ENCODE data around the gene LRRTM2.
"Not testable (repeated sequence)": the region's sequence is repeated elsewhere in the genome, so short reads cannot be mapped to it uniquely, and the experiment has no call there.

The LRRTM2 gene

DNA sequence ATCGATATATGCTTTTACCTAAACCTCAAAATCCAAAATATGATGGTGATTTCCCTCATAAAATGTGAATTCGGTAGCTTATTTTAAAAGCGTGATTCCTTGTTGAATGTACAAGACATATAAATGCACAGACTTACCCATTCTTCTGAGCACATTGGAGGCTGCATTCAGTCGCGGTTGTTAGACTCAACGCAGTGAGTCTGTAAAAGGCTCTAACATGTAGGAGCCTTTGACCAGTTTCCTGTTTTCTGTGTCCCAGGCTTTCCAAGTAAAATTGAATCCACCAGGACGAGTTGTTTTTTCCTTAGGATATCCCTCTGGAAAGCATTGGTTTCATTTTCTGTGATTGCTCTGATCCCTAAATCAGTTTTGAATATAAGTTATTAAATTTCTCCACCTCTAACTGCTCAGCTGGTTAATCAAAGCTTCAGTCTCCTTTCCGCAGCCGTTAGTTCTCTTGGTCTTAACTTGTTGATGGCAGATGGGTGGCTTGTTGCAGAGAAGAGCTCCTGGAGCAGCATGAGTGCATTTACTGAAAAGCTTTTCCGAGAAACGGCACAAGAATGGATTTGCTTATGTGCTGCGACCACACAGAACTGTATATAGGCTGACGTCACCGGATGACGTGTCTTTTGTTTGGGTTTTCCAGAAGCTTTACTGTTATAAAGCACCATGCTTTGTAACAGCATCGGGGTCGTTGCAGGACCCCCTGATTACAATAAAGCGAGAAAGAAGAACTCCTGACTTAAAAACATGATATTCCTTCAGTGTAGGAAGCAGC lies at the start of gene LRRTM2:
LRRTM2 (minus strand) TSS at position 565 of the 781 bp plus-strand sequence; CDS start at position 141, 424 bp downstream.
- DNase-seq (ENCODE audit: low read depth), result no peak

- no peak for DNase-seq (ENCODE audit: low read depth)
Measured at GRCh38 chr5:138922494-138922893, 47.4 kb upstream of the LRRTM2 start.

DNA sequence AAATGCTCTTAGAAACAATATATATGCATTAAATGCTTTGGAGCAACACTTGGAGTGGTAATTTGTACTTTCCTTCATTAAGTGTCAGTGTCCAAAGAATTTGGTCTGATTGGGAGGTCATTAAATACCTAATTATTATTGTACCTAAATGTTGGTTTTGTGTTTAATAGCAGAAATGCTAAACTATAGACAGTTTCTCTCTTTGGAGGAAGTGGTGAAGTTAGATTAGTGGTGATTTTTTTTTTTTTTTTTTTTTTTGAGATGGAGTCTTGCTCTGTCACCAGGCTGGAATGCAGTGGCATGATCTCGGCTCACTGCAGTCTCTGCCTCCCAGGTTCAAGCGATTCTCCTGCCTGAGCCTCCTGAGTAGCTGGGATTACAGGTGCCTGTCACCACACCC lies 46.2 kb upstream of the LRRTM2 start:
- DNase-seq (ENCODE audit: low read depth), result not testable (repeated sequence)

DNA sequence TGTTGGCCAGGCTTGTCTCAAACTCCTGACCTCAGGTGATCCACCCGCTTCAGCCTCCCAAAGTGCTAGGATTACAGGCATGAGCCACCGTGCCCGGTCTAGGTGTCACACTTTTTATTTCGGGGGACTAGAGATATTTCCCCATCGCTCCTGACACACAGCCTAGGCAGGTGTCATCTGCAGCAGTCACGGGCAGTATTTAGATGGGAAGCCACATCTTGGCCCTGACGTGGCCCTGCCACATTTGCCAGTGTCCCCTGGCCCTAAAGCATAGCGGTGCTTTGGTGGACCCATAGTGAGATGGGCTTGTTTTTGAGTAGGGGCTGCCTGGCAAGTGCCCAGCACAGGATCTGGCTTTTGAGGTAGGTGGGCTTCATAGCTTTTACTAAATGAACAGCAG lies 45.0 kb upstream of the LRRTM2 start:
- no peak for DNase-seq (ENCODE audit: low read depth)

DNA sequence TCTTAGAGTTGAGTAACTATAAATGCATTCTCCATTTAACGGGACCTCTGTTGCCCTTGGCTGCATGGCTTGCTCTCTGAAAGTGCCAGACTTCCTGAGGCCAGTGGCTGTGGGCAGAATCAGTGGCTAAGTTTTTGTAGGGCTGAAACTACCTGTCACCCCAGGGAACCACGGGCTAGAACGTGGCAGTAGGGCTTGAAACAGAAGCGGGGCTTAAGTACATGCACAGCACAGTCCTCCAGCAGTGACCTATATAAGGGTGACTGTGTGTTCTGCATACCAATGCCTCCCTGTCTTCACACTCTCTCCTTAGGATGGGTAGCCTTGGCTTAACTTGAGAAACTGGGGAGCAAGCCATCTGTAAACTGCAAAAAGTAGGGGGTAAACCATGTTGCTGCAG lies 43.6 kb upstream of the LRRTM2 start:
- DNase-seq (ENCODE audit: low read depth), result no peak

- DNase-seq (ENCODE audit: low read depth), result no peak
Measured at GRCh38 chr5:138914338-138914737, 39.2 kb upstream of the LRRTM2 start.

DNA sequence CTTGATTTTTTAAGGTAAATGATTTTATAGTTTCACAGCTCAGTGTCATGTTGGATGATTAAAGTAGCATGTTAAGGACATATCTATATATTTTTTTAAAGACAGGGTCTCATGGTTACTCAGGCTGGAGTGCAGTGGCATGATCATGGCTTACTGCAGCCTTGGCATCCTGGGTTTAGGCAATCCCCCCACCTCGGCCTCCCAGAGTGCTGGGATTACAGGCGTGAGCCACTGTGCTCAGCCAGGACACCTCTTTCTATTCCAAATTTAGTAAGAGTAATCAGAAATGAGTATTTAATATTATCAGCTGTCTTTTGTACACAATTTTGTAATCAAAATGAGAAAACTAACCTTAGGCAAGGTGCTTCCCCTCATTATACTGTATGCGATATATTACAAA lies 38.6 kb upstream of the LRRTM2 start:
- DNase-seq (ENCODE audit: low read depth), result no peak

- no peak for DNase-seq (ENCODE audit: low read depth)
Measured at GRCh38 chr5:138912093-138912492, 37.0 kb upstream of the LRRTM2 start.

GRCh38 chr5:138911441-138911840 lies 36.3 kb upstream of the LRRTM2 start:
- DNase-seq (ENCODE audit: low read depth), result no peak

DNA sequence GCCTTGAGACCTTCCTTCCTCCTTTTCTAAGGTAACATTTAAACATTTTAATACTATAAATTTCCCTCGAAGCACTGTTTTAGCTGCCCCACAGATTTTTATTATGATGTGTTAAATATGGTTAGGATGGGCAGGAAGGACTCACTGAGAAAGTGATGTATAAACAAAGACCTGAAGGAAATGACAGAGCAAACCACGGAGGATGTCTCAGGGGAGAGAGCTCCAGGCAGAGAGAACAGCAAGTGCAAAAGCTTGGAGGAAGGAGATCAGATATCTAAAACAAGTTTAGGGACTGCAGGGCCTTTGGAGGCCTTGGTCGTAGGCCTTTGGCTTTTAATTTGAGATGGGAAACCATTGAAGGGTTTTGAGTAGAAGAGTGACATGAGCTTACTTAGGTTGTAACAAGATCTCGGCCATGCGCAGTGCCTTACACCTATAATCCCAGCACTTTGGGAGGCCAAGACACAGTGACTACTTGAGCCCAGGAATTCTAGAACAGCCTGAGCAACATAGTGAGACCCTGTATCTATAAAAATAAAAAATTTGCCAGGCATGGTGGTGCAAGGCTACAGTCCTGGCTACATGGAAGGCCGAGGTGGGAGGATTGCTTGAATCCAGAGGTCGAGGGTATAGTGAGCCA lies 35.5 kb upstream of the LRRTM2 start:
- no peak for DNase-seq (ENCODE audit: low read depth)

DNA sequence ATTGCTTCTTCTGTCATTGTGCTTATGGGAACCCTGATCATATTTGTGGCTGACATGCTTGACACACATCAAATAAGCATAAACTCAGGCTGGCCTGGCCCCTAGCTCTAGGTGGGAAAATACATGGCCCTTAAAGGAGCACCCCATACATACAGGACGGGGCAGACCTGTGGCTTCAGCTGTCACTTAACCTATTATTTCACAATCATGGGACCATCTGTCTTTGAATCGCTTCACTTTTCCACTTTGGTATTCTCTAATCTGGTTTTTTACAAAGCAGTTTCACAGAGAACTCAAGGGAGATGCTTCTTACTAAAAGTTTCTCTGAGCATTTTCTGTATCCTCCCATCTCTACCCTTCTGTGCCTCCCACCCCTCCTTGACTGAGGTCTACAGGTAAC lies 34.6 kb upstream of the LRRTM2 start:
- no peak for DNase-seq (ENCODE audit: low read depth)

- no peak for DNase-seq (ENCODE audit: low read depth)
Measured at GRCh38 chr5:138905541-138905940, 30.4 kb upstream of the LRRTM2 start.

- no peak for DNase-seq (ENCODE audit: low read depth)
Measured at GRCh38 chr5:138903130-138903775, 28.1 kb upstream of the LRRTM2 start.

- no peak for DNase-seq (ENCODE audit: low read depth)
Measured at GRCh38 chr5:138901716-138902115, 26.6 kb upstream of the LRRTM2 start.

DNA sequence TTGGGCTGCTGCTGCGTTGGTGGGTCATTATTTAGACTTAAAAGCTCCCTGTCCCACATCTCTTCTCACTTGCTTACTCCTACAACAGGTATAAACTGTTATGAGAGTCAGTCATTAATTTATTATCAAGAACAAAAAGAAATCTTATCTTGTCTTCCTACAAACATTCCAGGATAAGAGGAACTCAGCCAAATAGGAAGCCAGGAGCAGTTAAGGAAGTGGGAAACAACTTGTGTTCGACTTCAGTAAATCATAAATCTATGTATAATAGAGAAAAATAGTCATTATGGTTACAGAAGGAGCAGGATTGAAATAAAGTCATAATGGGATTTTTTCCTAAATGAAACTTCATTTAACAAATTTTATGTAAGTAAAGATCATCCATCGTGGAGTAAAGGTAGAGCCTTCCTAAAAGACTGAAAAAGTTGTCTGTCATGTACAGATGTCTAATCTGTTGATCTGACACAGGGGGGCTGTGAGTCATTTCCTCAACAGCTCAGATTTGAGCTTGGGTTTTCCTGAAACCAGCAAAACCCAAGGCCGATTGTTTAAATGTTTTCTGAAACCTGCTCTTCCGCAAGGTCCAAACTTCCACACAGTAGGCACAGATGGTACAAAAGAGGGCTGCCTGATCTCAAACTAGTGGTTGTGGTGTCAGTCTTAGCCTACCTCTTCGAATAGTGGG lies 25.3 kb upstream of the LRRTM2 start:
- no peak for DNase-seq (ENCODE audit: low read depth)

DNA sequence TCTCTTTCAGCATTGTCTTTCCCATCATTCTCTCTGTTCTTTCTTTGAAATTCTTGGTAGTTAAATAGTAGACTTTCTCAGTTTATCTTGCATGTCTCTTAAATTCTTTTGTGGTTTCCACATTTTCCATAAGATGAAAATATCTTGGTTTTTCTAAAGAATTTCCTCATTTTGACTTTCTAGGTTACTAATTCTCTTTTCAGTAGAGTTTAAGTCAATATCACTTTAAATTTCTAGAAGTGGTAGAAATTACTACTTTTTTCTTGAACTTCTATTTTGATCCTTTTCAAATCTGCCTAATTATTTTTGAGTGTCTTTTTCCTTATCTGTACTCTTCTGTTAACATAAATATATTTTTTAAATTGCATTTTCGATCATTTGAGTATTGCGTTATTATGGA lies 23.6 kb upstream of the LRRTM2 start:
- no peak for DNase-seq (ENCODE audit: low read depth)

- DNase-seq (ENCODE audit: low read depth), result no peak
Measured at GRCh38 chr5:138898299-138898698, 23.2 kb upstream of the LRRTM2 start.

DNA sequence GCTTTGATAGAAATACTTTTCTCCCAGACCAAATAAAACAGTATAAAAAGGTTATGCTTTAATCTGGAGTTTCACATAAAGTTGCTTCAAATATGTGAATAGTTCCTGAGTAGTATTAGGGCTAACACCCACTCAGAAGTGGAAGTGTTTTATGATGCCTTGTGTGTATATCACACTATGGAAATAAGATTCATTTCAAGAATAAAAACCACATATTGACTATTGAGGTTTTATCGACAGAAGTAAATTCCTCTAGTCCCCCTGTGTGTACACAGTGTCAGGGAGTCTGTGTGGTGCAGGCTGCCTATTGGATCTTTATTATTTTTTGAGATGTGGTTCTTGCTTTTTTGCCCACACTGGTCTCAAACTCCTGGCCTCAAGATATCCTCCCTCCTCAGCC lies 20.8 kb upstream of the LRRTM2 start:
- no peak for DNase-seq (ENCODE audit: low read depth)

- DNase-seq (ENCODE audit: low read depth), result no peak
Measured at GRCh38 chr5:138890644-138891043, 15.5 kb upstream of the LRRTM2 start.

DNA sequence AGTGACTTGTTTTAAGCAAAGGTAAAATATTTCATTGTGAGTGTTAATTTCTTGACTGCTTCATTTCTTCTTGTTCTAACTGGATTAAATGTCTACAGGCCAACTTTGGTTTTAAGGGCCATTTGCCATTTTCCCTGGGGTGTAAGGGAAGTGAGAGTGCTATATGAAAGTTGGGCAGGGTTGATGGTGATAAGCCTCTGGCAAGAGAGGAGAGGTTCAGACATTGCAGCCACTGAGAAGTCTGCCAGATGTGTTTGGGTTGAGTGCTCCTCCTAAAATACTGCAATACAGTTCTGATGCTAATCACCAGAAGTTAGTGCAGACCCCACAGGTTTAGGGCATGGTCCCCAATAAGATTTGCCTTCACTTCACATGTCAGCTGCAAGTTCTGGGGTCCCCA lies 14.9 kb upstream of the LRRTM2 start:
- no peak for DNase-seq (ENCODE audit: low read depth)

DNA sequence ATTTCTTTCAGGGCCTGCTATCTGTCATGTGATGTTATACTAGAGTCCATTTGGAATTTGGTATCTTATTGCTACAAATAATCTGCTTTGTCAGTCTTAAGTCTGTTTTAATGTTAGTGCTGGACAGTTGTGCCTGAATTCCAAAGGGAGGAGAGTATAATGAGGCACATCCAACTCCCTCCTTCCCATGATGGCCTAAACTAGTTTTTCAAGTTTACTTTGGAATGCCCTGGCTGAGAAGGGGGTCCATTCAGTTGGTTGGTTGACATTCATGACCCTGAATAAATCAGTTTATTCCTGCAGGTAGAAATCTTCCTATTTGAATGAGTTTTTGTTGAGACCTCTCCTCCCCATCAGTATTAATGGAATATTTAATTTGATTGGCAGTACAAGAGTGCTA lies 9.4 kb upstream of the LRRTM2 start:
- DNase-seq (ENCODE audit: low read depth), result no peak

DNA sequence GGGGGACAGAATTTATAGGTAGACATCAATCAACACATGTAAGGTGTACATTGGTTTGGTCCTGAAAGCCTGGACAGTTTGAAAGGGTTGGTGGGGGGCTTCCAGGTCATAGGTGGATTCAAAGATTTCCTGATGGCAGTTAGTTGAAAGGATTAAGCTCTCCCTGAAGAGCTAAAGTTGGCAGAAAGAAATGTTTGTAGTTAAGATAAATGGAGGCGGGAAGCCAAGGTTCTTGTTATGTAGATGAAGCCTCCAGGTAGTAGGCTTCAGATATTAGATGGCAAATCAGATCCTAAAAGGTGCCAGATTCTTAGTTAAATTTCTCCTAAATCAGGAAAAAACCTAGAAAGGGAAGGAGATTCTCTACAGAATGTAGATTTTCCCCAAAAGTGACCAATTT lies 9.0 kb upstream of the LRRTM2 start:
- no peak for DNase-seq (ENCODE audit: low read depth)

DNA sequence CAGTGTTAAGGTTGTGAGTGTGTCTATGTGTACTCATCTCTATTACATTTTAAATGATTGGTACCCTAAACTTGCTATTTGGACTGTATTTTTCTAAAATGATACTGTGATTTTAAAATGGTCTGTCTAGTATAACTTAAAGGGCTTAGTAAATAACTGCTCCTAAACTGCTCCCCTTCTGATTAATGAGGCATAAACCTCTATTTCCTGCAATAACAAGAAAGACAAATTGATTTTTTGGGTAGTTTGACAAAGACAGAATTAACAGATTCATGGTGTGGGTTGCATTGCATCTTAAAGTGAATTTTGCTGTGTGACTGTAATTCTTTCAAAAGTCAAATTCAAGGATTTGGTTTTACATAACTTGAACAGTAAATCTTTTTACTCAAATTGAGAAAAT lies 8.1 kb upstream of the LRRTM2 start:
- no peak for DNase-seq (ENCODE audit: low read depth)
